Stimulated activated CD4-positive, alpha-beta T cell treated with anti-CD3 and anti-CD28 coated beads, TNF-alpha, amount 100 ng/mL, for 1 hour (primary cell): ENCODE results near the gene REELD1.

ENCODE experiments used
- DNase-seq, 3 donors: peaks; one replicate each; pipeline ENCODE4 v3.0.0-alpha.2; 2020; ENCODE audit warnings: low read depth in 3 of 3, low spot score in 1 of 3

REELD1 gene

DNA sequence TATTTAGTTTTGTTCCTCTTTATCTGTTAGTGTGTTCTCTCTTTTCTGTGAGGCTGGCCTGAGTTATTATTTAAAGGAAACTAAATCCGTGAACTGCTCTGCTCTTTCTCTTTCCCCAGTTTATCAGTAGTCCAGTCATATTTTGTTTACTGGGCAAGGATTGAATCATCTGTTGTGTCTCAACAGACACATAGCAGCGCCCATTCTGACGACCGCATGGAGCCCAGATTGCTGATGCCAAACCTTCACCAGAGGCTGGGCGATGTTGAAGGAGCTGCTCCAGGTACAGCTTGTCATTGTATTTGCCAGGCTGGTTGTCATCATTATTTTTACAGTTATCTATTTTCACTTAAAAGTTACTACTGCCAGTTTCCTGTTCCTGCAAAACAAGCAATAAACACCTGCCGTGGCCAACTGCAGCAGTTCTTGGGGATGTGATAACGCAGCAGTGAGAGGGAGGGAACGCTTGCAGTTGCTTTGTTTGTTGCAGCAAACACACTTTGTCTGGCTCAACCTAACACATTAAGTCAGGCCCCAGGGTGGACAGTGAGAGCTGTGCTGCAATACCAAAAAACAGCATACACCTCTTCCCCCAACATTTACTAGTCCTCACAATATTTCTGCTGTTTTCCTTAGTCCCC lies 10.1 kb downstream of the REELD1 start:
- no peak for DNase-seq

DNA sequence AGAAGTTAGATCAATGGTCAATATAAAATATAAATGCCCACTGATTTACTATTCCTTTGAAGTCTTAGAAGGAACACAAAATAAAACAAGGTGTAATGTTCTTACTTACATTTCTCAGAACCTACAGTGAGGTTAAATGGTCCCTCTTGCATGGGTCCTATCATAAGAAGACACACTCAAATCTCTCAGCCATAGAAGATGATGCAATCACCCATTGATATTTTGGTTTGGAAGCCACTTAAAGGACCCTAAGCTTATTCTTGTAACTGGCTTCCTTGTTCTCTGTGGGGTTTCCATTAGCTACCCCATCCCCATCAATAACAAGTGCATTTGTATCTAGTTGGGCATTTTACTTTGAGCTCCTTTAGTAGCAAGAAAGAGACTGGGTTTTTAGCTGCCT lies 15.1 kb downstream of the REELD1 start:
- DNase-seq, result no peak

DNA sequence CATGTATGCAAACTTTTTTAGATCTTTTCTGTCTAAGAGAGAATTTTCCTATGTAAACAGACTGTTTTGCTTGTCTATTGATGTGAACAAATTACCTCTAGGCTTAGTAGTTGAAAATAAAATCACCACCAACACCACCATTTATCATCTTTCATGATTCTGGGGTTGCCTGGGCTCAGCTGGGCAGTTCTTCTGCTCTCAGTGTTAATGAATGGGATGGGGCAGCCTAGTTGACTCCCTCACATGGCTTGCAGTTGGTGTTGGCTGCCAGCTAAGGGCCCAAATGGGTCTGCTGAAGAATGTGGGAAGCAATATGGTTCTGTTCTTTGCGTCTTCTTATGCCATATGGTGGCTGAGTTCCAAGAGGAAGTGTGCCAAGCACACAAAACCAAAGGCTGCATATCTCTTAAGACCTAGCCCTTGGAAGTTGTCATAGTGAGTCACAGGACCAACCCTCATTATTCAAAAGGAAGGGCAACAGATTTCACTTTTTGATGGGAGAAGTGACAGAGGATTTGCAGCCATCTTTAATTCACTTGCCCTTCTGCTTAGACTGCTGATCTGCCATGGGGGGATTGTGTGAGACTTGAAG lies 17.9 kb downstream of the REELD1 start:
- no peak for DNase-seq

DNA sequence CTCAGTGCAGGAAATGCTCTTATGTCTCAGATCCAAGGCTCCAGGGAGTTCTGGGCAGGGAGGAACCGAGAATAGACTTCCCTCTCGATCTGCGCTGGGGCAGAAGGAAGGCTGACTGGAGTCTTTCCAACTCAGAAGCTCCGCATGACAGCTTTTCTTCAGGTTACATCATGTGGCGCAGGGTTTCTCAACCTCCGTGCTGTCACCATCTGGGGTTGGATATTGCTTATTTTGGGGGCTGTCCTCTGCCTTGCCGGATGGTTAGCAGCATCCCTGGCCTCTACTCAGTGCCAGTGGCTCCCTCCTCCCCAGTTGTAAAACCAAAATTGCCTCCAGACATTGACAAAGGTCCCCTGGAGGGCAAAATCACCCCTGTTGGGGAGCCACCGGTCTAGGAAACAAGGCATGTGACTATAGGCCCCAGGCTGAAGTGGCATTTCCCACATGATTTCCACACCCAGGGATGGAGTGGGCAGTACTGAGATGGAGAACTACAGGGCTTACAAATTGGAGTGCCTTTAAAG lies 21.4 kb downstream of the REELD1 start:
- DNase-seq, result no peak

DNA sequence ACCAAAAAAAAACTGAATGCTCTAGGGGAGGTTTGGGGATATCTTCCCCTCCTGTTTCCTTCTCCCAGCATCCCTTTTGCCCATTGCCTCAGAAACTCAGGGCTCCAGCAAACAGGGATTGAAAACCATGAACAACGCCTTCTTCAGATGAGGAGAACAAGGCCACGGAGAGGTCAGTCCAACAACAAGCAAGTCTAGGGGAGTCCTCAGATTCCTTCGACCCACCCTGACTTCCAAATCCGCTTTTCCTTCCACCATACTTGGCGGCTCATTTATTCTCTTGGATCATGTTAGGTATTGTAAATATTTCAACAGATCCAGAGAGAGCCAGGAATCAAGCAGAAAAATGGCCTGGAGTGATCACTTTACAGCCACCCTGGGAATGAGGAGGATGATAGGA lies 21.9 kb downstream of the REELD1 start:
- no peak for DNase-seq

DNA sequence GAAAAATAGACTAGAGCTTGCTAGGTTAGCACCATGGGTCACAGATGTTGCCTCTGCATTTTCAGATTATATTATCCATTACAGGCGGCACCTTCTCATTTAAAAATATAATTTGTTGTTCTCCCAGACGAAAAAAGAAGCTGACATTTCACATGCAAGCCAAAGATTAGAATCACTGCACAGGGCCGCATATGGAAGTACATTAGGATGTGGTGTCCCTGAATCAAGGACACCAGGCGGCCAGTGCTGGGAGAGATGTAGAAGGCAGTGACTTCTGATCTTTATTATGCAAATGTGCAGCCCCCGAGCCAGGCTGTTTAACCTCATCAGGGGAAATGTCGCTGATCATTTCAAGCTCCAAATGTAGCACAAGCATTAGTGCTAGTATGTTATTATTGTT lies 22.8 kb downstream of the REELD1 start:
- DNase-seq, result no peak

DNA sequence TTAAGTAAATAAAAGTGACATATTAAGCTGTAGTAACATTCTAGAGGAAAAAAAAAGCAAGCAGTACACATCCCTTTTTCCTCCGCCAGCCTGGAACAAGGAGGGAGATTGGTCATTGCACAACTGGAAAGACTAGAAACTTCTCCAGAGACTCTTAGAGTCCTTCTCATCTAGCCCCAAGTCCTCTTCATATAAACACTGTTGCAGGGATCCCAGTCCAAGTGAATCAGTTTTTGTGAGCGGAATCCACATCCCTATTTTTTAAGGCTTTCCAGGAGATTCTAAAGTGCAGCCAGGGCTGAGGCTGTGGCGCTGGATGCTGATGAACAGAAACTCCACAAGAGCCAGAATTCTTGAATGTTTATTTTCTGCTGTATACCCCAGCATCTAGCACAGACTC lies 23.8 kb downstream of the REELD1 start:
- no peak for DNase-seq

DNA sequence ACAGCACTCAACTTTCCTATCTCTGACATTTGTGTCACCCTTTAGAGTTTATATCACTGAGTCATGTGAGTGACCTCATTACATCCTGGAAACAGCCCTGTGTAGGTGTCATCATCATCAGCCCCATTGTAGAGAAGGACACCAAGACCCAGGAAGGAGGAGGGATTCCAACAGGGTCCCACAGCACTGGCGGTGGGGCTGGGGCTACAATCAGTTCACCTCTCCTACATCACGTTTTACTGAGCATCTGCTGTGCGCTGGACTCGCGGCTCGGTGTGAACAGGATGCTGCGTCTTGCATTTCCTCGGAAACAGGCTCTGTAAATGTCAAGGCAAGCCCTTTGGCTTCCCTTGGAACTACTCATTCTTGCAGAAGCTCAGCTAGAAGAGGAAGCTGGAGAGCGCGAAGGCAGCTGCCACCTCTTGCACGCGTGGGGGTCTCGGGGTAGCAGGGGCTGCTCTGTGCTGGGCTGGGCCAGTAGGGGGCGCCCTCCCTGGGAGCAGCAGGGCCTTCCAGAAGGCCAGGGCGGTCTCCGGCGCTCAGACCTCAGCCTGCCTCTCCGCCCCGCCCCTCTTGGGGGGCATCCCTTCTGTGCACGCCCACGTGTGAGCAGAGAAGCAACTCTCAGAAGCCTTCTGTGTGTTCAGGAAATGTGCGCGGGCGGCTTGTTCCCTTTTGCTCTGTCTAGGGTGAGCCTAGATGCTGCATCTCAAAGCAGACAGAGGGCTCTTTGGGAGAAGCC lies 29.0 kb downstream of the REELD1 start:
- peak in 1 of 3 donors; percentile 31 for DNase-seq

DNA sequence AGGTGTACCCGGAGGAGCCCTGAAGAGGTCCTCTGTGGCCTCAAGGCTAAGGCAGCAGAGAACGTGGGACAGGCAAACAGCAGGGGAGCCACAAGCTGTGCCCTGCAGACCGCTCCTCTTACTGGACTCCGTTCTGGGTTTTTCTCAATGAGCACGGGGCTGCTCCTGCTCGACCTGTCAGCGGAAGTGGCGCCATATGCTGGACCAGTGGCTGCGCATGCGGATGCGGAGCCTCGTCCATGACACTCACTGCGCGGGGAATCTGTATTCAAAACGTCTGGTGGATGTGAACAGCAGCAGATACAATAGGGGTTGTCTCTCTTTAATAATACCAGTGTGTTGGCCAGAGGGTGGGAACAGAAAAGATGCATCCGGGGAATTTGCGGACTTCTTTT lies 29.5 kb downstream of the REELD1 start:
- DNase-seq, result no peak

DNA sequence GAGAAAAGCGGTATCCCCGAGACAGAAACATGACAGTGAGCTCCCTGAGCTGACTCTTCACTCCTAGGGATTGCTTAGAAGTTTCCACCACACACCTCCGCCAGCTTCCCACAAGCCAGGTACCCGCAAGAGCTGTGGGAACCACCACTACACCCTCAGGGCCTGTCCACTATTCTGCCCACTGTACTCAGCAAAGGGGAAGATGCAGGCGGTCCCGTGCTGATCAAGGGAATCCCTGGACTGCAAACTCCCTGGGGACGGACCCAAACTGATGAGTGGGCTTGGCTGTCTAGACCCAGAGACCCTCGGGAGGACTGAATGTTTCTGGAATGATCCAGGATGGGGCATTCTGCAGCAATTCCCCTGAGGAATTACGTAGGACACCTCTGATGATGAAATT lies 30.2 kb downstream of the REELD1 start:
- no peak for DNase-seq

DNA sequence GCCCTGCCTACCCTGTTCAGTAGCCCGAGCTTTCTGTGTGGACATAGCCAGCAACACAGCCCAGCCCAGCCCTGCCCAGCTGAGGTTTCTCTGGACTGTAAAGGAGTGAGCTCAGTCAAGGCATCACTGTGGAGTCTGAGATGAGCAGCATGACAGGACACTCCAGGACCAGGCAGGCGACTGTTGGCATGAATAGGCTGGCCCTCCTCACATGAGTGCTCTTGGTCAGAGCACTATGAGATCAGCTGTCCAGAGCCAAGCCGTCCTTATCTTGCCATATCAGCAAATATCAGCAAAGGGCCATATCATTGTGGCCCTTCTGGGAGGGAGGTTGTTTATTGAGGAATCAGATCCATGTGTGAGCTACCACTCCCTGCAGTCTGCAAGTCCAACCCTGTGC lies 30.9 kb downstream of the REELD1 start:
- DNase-seq, result no peak

DNA sequence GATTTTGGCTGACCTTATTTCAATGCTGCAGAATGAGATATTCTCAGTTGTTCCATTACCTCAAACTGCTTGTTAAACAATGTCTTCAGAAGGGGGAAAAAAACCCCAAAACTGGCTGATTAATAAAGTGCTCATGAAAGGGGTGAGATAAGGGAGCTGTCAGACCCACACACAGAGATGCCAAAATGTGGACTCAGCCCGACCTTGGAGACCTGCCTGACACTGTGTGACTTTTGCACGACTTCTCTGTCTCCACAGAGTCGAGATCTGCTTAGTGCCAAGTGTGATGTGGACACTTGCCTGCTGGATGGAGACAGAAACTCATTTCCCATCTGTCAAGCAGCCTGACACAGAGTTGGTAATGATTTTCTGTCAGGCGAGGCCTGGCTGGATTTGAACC lies 31.5 kb downstream of the REELD1 start:
- no peak for DNase-seq

DNA sequence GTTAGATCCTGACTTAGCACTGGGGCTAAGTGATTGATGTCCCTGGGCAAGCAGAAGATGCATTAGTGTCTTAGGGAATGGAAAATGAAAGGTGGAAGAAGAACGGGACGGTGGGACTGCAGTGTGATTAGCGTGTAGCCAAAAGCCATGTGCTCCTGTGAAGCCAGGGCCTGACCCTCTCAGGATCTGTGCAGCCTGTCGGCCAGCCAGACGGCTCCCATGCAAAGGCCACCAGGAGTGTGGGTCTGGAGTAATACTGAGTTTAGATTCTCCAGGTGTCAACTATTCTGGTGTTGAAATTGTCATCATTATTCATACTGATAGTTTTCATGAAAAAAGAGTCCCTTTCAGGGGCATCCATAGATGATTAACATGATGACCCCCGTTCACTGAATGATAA lies 32.0 kb downstream of the REELD1 start:
- no peak for DNase-seq

DNA sequence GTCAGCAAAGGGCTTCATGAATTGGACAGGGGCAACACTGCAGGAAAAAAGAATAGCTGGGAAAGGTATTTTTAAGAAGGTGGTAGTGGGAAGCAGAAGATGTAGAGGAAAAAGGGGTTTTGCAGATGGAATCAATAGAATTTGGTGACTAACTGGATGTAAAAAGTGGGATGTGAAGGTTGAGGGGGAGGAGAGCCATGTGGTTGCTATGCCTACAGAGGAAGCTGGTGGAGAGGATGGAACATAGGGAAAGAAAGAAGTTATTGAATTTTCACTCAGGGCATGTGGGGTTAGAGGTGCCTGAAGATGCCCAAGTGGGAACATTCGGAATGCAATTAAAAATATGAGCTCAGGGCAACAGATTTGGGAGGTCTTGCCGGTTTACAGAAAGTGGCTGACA lies 33.0 kb downstream of the REELD1 start:
- DNase-seq, result no peak

DNA sequence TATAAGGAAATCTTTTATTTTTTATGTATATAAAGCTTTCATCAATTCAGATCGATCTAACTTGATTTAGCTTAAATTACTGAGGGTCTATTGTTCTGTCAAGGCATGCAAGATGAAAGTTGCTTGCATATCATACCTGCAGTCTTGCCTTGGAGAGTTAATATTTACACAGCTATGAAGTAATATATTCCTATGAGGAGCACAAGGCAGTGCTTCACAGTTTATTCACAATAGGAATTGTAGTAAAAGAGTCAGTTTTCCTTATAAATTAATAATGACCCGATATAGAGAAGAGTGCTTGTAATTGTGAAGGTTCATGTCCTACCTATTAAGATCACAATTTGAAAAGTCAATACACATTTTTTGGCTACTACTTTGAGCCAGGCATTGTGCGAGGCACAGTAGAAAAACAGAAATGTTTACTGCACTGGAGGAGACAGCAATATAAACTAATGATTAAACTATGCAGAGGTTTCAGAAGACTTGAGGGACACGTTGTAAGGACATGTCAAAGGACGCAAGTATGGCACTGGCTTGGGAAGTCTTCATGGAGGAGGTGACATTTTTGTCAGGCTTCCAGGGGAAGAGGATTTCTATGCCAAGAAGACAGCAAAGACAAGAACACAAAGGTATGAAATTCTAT lies 38.8 kb downstream of the REELD1 start:
- no peak for DNase-seq

DNA sequence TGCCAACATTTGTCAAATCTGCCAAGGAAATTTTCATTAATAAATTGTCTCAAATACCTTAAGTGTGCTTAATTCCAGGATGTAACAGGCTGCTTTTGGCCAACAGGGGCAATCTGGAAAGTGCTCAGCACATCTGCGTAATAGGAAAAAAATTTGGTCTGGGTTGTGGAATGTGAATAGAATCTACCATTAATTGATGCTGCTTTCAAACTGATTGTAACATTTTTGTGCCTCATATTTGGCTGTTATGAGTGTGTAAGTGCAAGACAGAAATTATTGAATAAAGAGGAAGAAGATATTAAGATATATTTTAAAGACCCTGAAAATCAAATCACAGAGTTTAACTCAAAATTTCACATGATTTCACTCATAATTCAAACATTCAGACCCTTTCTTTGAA lies 41.1 kb downstream of the REELD1 start:
- DNase-seq, result no peak

DNA sequence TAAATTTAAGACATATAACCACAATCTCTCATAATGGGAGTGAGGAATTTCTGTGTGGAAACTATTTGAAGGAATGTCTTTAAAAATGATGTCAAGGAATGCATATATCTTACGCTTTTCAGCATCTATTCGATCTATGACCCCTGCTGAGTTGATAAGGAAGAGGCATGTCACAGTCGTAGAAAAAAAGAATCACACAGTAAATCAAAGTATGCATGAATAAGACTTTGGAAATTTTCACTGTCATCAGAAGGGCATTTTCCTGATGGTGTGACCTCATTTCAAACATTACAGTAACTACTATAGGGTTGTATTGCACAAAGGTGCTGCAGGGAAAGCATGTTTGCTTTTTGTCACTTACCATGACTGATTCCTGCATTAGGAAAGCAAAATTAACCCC lies 41.5 kb downstream of the REELD1 start:
- DNase-seq, result no peak

DNA sequence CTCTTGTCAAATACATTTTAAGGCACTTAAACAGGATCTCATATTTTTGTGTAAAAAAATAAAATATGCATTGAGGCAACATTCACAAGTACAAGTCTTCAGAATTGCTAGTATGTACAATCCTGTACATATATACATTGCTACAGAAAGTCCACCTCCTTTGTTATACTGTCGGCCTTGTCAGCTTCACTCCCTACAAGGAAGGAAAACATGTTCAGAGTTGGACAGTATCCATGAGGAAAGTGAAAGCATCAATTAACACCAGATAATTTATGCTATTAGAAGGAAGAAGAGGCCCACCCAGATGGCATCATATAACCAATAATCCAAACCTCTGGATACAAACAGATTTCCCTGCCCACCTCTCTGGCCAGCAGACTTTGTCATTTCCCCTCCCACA lies 42.0 kb downstream of the REELD1 start:
- no peak for DNase-seq

DNA sequence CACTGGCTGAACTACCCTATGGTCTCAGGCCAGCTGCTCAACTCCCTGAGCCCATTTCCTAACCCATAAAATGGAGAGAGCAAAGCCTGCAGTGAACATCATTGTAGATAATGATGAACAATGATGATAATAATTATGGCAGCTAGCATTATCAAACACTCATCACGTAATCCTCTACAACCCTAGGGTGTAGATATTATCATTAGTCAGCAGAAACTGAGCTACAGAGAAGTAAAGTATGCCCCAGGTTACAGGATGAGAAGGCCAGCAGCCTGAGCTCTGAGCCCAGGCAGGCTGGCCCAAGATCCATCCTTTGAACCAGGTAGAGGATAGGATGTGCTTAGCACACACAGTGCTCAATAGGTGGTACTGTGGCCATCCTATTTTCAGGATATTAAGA lies 43.2 kb downstream of the REELD1 start:
- no peak for DNase-seq

DNA sequence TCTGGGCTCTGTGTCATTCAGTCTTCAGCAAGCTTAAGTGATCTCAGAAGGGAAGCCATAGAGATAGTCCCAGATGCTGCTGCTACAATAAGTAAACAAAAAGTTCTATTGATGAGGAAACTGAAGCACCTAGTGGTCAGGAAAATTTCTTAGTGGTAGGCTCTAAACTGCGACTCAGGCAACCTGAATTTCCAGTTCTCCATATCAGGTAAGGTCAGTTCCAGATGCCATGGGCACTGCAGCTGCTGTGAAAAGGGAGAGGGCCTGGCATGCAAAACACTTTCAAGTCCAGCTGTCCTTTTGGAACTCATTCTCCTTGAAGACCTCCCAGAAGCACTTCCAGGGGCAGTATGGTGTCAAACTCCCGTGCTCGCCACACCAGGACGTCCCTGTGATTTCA lies 46.2 kb downstream of the REELD1 start:
- no peak for DNase-seq

DNA sequence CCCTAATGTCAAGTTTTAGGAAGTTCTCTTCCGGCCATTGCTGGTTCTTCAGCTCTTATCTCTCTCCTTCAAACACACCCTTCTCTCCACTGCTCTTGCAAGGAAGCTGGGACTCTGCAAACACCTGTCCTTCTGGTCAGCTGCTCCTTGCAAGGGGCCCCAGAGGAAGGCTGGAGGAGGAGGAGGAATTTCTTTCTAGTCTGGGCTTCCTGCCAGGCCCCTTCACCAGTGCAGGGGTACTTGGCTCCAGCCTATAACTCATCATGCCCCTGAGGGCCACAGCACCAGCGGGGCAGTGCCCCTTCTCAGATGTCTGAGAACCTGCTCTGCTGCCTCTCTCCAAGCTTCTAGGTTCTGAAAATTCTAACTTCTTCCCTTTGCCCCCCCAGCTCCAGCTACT lies 46.7 kb downstream of the REELD1 start:
- DNase-seq, result no peak

DNA sequence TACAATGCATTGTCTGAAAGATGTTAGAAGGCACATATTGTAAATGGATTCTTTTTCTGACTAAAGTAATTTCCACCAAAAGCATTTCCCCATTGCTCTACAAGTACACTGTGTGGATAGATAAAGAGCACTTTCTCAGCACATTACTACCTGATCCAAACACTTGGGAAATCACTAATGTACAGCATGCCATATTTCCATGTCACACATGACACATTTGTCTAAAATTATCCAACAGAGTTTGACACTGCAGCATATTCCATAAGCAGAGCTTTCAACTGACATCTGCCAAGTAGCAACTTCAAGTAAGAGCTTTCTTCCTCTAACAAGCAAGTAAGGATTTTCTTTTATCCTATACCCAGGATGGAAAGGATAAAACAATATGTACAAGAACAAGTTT lies 49.5 kb downstream of the REELD1 start:
- DNase-seq, result no peak
